ENCODE measurements around the gene TMEM127. TPM values are rescaled to one million over a fixed set of nuclear protein-coding genes. Genes with fewer than 3 reads are reported as not detected.

The TMEM127 gene
- total and polyA plus RNA-seq, 3 donors from 2014 or later = 25.0 to 32.1 (median 29.2) TPM

GRCh38 chr2:96265349-96265839, 403 bp downstream of the TMEM127 start:
- no peaks in the 10 kb centered on the region for H3K27me3 ChIP-seq
- peak overlapping the region; percentile 77 to 83 for H3K4me3 ChIP-seq
- WGBS, 2 donors = 0% methylated on average over 5 to 49 of the region's 49 CpGs
- DNase-seq = peak; percentile 62
- H3K27ac ChIP-seq = peak overlapping the region; percentile 86 to 92
- intact Hi-C loops (cut with DNase I; ENCODE audit: low total_unique reads) = no loop called here
- TF ChIP-seq CTCF (IDR thresholded peaks at IDR 0.05) = no peak
- TF ChIP-seq POLR2A (IDR thresholded peaks at IDR 0.05) = no peak
- no peaks in the 10 kb centered on the region for H3K36me3 ChIP-seq (ENCODE audit: low read depth, missing control alignments)
- peaks cover 38% of the 10 kb centered on the region for H3K4me1 ChIP-seq
- H3K9me3 ChIP-seq = no peaks in the 10 kb centered on the region

GRCh38 chr2:96264656-96265348, 995 bp downstream of the TMEM127 start:
- H3K27me3 ChIP-seq = no peaks in the 10 kb centered on the region
- H3K4me3 ChIP-seq = peak overlapping the region; percentile 77 to 83
- peak; percentile 39 for DNase-seq
- intact Hi-C loops (cut with DNase I; ENCODE audit: low total_unique reads) = no loop called here
- TF ChIP-seq POLR2A (IDR thresholded peaks at IDR 0.05) (no peak), CTCF (IDR thresholded peaks at IDR 0.05) (peak in 1 of 3 experiments; percentile 9)
- peak overlapping the region; percentile 86 to 92 for H3K27ac ChIP-seq
- peaks cover 44% of the 10 kb centered on the region for H3K4me1 ChIP-seq
- WGBS, 2 donors = 6 to 15% methylated on average over 16 to 33 of the region's 33 CpGs
- H3K36me3 ChIP-seq (ENCODE audit: low read depth, missing control alignments) = no peaks in the 10 kb centered on the region
- no peaks in the 10 kb centered on the region for H3K9me3 ChIP-seq

GRCh38 chr2:96264086-96264485, 1.7 kb downstream of the TMEM127 start:
- Histone ChIP-seq H3K9me3 (no peaks in the 10 kb centered on the region), H3K36me3 (ENCODE audit: low read depth, missing control alignments) (no peaks in the 10 kb centered on the region), H3K27me3 (no peaks in the 10 kb centered on the region), H3K4me3 (no peak overlapping the region), H3K4me1 (peaks cover 51% of the 10 kb centered on the region), H3K27ac (no peak overlapping the region)
- TF ChIP-seq POLR2A (IDR thresholded peaks at IDR 0.05) (no peak), CTCF (IDR thresholded peaks at IDR 0.05) (no peak)
- 33 to 41% methylated on average over 4 of the region's 4 CpGs for WGBS, 2 donors
- DNase-seq = no peak
- intact Hi-C loops (cut with DNase I; ENCODE audit: low total_unique reads) = no loop called here

- 63 to 69% methylated on average over 2 of the region's 2 CpGs for WGBS, 2 donors
- H3K36me3 ChIP-seq (ENCODE audit: low read depth, missing control alignments) = no peaks in the 10 kb centered on the region
- no peaks in the 10 kb centered on the region for H3K9me3 ChIP-seq
- peaks cover 55% of the 10 kb centered on the region for H3K4me1 ChIP-seq
- H3K27me3 ChIP-seq = no peaks in the 10 kb centered on the region
- H3K4me3 ChIP-seq = no peak overlapping the region
- intact Hi-C loops (cut with DNase I; ENCODE audit: low total_unique reads) = no loop called here
- no peak for DNase-seq
- TF ChIP-seq CTCF (IDR thresholded peaks at IDR 0.05) = no peak
- TF ChIP-seq POLR2A (IDR thresholded peaks at IDR 0.05) = no peak
- H3K27ac ChIP-seq = no peak overlapping the region
Measured at GRCh38 chr2:96262306-96262705, 3.5 kb downstream of the TMEM127 start.
